LoVo (cell line): Measurements from ENCODE around the gene NUP210.

Experiments used
- DNase-seq: peaks from one replicate; pipeline ENCODE4 v3.0.0-alpha.2; 2016; ENCODE audit warnings: low spot score

The NUP210 gene

DNA sequence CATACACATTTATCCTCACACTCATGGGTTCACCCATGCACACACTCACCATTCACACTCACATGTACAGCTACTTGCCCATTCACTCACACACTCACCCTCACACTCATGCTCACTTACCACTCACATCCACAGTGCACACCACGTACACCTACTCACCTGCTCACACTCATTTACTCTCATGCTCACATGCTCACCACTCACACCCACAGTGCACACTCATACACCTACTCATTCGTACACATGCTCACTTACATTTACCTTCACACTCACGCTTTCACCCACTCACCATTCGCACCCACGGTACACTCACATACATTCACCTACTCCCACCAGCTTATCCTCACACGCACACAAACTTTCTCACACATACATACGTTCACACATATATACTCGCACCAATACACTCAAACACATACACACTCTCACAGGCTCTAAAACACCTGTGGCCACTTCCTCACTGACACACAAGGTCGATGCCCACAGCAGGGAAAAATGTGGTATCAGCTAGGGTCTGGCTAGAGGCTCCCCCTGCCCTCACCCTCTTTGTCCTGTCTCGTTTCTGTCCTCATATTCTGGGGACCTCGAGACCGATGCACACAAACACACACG, 46.0 kb downstream of the NUP210 start:
- DNase-seq = no peak

DNA sequence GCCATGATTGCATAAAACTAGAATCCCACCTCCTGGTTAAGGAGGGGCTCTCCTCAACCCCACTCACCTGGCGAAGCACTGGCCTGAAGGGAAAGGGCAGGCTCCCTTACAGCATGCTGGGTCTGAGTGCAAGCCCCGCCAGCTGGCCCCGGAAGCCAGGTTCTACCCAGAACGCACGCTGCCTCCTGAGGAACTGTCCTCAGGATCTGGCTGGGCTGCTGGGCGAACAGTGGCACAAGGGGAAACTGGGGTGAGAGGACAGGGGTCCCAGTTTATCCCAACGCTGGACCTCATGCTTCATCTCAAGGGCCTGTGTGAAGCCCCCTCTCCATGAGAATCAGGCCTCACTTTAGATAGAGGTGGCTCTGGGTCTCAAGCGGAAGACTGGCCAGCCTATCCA, 47.5 kb downstream of the NUP210 start:
- DNase-seq = no peak

DNA sequence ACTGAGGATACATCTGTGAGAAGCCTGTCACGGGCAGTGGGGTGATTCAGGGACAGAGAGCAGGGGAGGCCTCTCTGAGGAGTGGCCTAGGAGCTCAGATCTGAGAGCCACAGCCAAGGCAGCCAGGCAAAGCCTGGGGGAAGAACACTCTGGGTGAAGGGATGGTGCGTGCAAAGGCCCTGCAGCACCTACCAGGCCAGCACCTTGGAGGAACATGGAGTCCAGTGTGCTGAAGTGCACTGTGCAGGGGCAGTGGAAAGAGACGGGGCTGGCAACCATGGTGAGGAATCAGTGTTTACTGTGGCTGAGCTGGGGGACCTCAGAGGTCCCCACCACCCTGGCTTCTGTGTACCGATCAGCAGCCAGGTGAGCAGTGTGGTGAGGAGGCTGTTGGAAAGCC, 48.0 kb downstream of the NUP210 start:
- DNase-seq = no peak

DNA sequence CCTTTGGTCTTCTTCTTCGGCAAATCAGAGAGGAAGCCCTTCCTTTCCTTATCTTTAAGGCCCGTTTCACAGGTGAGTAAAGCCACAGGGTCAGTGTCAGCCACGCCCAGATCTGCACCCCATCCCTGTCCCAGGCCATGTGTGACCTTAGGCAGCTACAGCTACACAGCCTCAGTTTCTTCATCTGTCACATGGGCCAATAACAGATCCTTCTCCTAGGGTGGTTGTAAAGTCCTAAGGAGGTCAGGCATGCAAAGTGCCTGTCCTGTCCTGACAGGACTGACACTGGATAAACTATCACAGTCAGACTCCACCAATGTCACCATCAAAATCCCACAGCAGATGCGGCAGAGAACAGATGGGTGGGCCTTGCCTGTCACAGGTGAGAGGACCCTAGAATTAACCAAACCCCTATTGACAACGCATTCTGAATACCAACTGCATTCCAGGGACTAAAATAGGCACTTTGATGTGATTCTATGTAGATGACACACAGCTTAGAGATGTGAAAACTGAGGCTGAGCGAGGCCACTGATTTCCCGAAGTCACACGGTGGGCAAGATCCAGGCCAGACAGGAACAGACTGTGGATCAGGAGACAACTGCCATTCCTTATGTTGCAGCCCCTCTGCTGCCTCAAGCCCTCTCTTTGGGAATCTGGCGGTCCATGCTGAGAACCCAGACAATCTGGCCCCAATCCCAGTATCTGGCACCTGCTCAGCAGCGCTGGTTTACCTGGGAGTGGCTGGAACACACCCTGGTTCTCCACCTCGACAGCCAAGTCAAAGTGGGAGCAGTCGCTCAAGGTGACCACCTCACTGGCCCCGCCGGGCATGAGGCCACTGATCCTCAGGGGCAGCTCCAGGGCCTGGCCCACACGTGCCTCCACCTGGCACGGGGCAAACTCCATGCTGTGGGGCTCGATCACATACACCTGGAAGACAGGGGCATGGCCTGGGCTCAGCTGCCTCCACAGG, 48.7 kb downstream of the NUP210 start:
- no peak for DNase-seq

DNA sequence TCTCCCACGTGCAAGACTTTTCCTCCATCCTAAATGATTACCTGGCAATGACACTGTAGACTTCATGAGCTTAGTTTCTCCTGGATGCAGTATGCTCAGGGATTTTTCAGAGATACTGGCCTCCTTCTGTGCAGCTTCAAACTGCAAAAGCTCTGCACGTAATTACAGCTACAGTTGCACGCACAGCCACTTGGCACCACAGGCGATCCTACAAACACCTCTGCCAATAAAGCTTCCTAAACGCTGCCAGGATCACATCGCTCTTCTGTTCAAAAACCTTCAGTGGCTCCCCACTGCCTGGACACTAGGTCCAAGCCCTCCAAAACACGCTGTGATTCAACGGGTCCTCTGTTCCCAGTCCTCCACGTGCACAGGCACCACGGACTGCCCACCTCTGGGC, 49.5 kb downstream of the NUP210 start:
- DNase-seq = no peak

DNA sequence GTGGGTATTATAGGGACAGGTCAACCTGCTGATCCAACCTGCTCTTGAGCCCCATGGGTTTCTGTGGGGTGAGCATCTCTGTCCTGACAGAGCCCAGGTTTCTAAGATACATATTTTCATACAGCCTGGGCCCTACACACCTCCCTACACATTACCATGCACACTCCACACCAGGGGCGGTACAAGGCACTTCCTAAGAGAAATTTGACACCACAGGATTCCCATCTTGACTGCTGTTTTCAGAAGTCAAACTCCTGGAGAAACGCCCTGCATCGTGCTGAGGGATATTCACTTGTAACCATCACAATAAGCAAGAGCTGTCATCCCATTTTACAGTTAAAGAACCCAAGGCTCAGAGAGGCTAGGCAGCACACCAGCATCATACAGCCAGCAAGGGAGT, 50.1 kb downstream of the NUP210 start:
- DNase-seq = no peak

DNA sequence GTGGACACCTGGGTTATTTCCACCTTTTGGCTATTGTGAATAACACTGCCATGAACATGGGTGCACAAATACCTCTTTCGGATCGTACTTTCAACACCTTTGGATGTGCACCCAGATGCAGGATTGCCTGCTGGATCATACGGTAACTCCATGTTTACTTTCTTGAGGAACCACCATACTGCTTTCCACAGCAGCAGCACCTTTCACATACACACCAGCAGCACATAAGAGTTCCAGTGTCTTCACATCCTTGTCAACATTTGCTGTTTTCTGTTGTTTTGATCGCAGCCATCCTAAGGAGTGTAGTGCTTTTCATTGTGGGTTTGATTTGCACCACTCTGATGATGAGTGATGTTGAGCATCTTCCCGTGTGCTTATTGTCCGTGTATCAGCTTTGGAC, 51.3 kb downstream of the NUP210 start:
- no peak for DNase-seq

DNA sequence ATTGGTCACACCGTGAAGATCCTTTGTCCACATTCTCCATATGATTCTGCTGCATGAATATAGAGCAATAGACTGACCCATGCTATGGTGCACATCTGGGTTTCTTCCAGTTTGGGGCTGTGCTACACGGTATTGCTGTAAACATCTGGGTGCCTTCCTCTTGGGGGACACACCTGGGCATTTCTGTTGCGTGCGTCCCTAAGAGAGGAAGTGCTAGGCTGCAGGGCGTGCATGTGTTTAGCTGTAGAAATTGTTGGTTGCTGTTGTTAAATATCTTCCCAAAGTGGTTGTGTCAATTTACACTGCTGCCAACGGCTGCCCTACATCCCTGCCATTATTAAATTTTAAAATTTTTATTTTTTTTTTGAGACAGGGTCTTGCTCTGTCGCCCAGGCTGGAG, 52.4 kb downstream of the NUP210 start:
- no peak for DNase-seq

DNA sequence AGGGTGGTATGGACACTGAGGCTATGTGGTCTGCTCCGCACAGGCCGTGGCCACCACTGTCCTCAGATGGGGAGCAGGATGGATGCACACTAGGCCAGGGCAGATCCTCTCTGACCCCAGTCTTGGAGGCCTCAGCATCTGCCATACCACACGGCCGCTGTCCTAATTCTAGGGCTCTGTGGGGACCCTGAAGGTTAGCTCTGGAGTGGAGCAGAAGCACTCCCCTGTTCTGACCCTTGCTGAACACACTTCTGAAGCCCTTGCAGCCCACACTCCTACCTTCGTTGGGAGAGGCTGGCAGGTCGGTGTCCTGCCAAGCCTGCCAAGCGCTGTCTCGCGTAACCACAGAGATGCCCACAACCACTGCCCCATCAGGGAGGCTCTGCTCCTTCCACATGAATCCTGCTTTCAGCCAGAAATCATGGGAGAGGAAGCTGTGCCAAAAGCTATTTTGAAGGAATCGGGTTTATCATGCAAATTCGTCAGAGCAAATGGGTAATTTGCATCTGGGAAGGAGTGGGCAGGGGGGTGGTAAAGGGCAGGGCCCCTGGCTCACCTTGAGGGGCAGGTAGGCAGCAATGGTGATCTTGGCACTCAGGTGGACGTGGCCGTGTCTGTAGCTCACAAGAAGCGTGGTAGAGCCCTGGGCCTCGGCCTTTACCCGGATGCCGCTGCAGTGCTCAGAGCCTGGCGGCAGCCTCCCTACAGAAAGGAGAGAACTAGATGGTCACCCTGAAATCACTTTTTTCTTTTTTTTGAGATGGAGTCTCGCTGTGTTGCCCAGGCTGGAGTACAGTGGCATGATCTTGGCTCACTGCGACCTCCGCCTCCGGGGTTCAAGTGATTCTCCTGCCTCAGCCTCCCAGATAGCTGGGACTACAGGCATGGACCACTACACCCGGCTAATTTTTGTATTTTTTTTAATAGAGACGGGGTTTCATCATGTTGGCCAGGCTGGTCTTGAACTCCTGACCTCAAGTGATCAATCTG, 54.4 kb downstream of the NUP210 start:
- DNase-seq = no peak

DNA sequence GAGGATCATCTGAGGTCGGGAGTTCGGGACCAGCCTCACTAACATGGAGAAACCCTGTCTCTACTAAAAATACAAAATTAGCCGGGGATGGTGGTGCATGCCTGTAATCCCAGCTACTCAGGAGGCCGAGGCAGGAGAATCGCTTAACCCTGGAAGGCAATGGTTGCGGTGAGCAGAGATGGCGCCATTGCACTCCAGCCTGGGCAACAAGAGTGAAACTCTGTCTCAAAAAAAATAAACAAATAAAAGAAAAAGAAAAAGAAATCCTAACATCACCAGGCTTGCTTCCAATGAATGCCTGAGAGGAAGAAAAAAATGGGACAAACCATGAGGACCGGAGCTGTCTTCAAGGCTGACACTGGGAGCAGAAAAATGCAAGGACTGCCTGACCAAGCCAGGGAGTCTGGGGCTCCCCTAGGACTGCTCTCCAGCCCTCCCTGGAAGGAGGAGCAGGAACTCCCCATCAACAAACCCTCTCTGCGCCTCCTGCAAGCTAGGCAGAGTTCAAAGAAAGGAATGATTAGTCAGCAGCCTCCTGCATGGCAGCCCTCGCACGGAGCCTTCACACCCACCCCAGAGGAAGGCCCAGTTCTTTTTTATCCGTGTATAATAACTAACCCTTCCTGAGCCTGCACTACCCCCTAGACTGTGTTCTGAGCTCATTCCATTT, 55.4 kb downstream of the NUP210 start:
- DNase-seq = no peak

DNA sequence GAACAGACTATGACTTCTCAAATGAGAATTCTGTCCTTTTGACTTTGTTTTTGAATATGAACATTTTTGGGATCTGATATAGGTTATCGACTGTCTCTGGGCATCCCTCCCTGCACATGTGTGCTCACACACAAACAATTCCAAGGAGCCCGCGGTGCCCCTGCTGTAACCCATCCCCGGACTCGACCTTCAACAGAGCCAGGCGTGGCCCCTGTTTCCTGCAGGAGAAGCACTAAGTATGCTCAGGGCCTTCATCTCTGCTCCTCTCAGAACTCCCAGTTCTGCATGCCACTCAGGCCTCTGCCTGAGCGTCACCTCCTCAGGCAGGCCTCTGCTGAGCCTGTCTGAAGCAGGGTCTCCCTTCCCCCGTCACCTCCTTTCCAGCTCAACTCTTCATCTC, 57.6 kb downstream of the NUP210 start:
- DNase-seq = no peak

DNA sequence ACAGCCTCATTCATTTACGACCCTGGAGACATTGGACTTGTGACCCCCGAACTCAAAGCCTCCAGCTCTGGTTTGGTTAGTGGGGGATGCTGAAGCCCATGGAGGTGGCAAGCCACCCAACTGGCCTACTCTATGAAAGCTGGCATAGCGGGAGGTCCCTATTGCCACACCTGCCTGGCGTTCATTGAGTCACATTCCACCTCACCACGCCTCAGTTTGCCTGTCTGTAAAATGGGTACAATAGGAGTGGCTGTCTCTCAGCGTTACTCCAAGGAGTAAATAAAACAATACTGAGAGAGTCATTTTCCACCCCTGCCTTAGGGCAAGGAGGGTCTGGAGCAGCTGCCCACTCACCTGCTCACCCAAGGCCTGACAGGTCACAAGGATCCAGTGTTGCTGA, 60.2 kb downstream of the NUP210 start:
- no peak for DNase-seq

DNA sequence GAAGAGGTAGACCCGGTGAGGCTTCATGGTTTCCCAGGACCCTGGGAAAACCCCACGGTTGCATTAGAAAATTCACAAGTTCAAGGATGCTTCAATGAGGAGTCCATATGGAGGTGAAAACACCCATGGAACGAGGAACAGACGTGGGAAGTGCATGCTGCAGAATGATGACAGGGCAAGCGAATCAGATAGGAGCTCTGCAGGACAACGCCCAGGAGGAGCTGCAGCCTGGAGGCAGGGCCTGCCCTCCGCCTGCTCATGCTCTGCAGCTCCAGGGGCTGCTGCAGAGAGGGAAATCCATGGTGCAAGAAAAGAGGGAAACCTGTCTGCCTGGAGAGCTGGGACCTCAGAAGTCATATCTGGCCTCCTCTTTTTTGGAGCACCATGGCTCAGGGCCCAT, 61.5 kb downstream of the NUP210 start:
- DNase-seq = no peak

DNA sequence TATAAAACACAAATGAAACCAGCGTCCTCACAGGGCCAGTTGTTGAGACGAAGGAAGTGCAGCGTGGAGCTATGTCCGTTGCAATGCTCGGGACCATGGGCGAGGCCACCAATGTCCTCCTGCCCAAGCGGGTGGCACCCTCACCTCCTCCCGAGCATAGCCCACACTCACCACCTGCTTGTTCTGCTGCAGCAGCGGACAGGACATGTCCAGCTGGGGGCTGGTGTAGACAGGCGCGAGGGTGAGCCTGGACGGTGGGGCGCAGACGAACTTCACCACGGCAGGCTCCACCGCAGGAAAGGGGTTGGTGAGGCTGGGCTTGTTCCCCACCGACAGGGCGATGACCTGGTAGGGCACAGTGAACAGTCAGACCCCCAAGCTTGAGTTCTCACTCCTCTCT, 62.1 kb downstream of the NUP210 start:
- DNase-seq = no peak

DNA sequence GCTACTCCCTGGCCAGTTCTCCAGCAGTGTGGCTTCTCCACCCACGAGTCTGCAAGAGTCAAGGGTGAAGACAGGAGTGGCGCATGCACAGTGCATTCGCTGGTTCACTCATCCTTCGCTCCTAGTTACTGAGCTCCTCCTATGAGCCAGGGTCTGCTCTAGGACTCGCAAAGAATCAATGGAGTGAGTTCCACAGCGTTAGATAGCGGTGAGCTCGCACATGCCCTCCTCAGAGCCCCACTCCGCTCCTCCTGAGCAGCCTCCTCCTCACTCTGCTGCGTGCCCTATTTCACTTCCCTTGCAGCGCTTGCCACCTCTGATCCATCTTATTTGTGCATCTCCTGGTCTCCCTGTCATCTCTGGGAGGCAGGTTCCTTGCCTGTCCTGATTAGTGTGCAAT, 63.0 kb downstream of the NUP210 start:
- DNase-seq = no peak

DNA sequence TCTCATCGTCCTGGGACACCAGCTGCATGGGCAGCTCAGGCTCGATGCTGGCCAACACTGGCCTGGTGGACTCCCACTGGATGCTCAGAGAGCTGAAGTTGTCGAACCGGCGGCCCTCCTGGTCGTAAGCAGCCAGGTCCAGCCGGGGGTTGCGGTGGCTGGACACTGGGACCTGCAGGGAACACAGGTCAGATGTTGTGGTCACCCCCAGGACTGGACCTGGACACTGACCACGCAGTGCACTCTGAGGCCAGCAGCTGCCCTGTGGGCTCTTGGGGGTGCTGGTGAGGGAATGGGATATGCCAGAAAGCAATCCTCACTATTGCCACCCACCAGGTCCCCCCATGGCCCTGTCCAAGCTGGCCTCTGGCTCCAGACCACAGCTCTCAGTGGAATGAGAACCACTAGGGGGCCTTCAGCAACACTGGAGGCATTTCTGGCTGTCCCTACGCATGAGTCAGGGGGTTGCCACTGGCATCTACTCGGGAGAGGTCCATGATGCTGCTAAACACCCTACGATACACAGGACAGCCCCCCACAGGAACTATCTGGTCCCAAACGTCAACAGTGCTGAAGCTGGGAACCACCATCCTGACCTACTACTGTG, 66.1 kb downstream of the NUP210 start:
- no peak for DNase-seq

DNA sequence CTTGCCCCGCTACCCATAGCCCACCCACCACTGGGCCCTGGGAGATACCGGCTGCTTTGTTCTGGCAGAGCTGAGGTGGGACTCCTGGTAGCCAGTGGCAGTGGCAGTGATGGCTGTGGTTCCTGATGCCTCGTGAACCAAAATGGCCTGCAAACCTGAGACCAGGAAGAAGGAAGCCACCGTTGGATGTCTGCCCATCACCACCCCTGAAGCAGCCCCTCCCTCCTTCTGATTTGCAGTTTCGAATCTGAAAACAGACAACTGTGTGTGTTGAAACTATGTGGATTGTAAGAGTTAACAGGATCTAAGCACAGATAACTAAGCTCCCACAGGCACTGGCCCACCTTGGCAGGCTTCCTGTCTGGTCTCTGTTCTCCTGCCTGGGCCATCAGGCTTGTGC, 66.6 kb downstream of the NUP210 start:
- DNase-seq = no peak

DNA sequence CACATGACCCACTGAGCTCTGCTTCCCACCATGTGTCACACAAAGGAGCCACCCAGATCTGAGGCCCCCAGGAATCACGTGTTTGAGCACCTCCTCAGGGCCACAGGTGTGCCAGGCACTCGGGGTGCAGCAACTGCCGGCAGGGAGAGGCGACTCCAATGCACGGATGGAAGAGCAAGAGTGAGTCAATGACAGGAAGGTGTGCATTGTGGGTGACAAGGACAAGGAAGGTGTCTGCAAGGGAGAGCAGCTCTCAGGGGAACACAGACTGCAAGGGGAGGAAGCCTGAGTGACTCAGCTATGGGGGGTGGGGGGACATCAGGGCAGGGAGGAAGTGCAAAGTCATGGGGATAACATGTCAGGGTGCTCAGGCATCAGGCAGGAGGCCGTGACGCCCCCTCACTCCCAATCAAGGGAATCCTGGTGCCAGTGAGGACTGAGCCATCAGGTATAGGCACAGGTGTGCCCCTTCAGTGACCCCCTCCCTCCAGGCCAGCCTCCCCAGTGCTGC, 67.4 kb downstream of the NUP210 start:
- no peak for DNase-seq

DNA sequence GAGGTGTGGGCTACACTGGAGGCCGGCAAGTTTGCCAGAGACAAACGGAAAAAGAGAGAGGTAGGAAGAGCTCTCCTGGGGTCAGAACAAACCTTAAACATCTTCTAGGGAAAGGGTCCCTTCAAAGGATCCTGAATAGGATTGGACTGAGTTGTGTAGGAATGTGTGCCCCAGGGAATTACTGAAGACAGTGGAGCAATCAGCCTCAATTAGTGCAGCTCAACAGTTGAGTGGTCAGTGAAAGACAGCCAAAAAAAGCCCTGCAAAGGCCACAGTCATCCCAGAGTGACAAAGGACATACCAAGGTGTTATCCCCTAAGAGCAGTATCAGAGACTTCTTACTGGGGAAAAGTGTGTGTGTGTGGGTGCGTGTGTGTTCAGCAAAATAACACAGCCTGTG, 70.3 kb downstream of the NUP210 start:
- no peak for DNase-seq

DNA sequence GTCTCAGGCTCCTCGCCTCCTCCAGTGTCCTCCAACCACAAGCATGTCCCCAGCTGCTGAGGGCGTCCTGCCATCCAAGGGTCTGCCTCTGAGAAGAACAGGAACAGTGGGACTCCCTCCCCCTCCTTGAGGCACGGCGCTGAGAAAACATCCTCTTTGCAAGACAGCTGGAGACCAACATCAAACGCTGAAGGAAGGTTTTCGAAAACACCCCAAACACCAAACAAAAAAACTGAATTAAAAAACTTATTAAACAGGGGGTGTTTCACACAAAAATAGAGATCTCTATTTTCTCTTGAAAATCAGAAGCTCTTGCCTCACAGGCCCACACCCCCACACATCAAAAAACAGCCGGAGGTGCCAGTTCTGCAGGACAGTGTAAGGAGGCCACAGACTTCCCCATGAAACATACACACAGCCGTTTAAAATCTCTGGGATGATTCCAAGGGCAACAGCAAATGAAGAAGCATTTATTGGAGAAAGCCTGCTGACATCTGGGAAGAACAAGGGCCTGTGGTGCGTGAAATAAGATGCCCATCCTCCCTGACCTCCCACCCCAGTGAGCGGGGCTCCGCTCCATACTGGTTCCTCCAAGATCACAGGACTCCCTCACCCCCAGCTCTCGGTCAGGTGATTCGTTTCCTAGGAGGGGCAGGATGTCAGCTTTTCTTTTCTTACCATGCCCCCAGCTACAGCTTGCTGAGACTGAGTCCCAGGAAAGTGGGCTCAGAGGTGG, 71.3 kb downstream of the NUP210 start:
- DNase-seq = no peak

DNA sequence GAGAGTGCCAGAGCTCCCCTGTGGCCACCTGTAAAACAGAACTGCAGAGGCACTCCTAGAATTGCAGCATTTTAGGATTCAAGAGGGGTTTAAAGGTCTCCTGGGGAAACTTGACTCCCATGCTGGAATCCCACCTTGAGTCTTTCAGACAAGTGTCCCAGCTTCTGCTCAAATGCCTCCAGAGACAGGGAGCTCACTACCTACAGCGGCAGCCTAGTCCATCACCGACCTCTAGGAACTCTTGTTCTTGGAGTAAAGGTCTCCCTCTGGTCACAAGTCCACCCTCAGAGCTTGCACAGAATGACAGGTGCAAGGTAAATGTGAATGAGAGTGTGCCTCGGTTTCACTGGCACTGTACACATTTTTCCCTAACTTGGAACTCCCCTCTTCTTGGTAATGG, 72.0 kb downstream of the NUP210 start:
- no peak for DNase-seq
